NCI-H446 treated with DMSO at 0.1 percent for 48 hours (cell line): ENCODE measurements around the gene LHX5.
"Not testable (repeated sequence)": the region's sequence is repeated elsewhere in the genome, so short reads cannot be mapped to it uniquely, and the experiment has no call there.

Source experiments
- DNase-seq: peaks from one replicate; lab custom pipeline; 2025; lab: John Stamatoyannopoulos, UW

The LHX5 gene

GRCh38 chr12:113471619-113472171 is at the start of gene LHX5:
Gene LHX5, minus strand, starts transcription at chr12:113471871. Its CDS starts 373 bp downstream, at chr12:113471498.
- no peak for DNase-seq

GRCh38 chr12:113519464-113520307 is 48.0 kb upstream of the LHX5 start:
- no peak for DNase-seq

GRCh38 chr12:113515082-113515856 is 43.6 kb upstream of the LHX5 start:
- DNase-seq, result no peak

GRCh38 chr12:113514602-113515001 is 42.9 kb upstream of the LHX5 start:
- DNase-seq, result no peak

GRCh38 chr12:113512568-113512967 is 40.9 kb upstream of the LHX5 start:
- no peak for DNase-seq

GRCh38 chr12:113506867-113507266 is 35.2 kb upstream of the LHX5 start:
- DNase-seq, result no peak

- no peak for DNase-seq
Measured at GRCh38 chr12:113505941-113506340, 34.3 kb upstream of the LHX5 start.

GRCh38 chr12:113504917-113505316 is 33.2 kb upstream of the LHX5 start:
- DNase-seq, result no peak

- no peak for DNase-seq
Measured at GRCh38 chr12:113500782-113501311, 29.2 kb upstream of the LHX5 start.

GRCh38 chr12:113500306-113500675 is 28.6 kb upstream of the LHX5 start:
- DNase-seq, result no peak

GRCh38 chr12:113498490-113498889 is 26.8 kb upstream of the LHX5 start:
- no peak for DNase-seq

- DNase-seq, result no peak
Measured at GRCh38 chr12:113497693-113498092, 26.0 kb upstream of the LHX5 start.

- not testable (repeated sequence) for DNase-seq
Measured at GRCh38 chr12:113495941-113496340, 24.3 kb upstream of the LHX5 start.

GRCh38 chr12:113488322-113488721 is 16.7 kb upstream of the LHX5 start:
- no peak for DNase-seq

GRCh38 chr12:113486722-113487121 is 15.1 kb upstream of the LHX5 start:
- DNase-seq, result no peak

GRCh38 chr12:113485330-113485729 is 13.7 kb upstream of the LHX5 start:
- no peak for DNase-seq

GRCh38 chr12:113482334-113482733 is 10.7 kb upstream of the LHX5 start:
- DNase-seq, result no peak

- DNase-seq, result no peak
Measured at GRCh38 chr12:113480336-113480971, 8.8 kb upstream of the LHX5 start.

GRCh38 chr12:113479590-113480335 is 8.1 kb upstream of the LHX5 start:
- no peak for DNase-seq

- no peak for DNase-seq
Measured at GRCh38 chr12:113479216-113479589, 7.5 kb upstream of the LHX5 start.

- no peak for DNase-seq
Measured at GRCh38 chr12:113478351-113479011, 6.8 kb upstream of the LHX5 start.
